HepG2 (cell line): ENCODE results near the gene SLC4A9. TPM values are rescaled to one million over a fixed set of nuclear protein-coding genes. Genes with fewer than 3 reads are reported as not detected.

ENCODE experiments used
- BHLHE40 ChIP-seq: IDR thresholded peaks from 2 replicates; pipeline ENCODE4 v1.6.1; 2011; ENCODE audit warnings: low read length, improper control_type of control experiment
- DMAP1 ChIP-seq: IDR thresholded peaks from 2 replicates; pipeline ENCODE4 v1.6.1; 2016
- DNMT1 ChIP-seq: sonication (generic); formaldehyde crosslinking; IDR thresholded peaks from 2 replicates; pipeline ENCODE4 v1.5.1; 2020; ENCODE audit warnings: mild to moderate bottlenecking, missing genetic modification reagents
- DR1 ChIP-seq: sonication (generic); formaldehyde crosslinking; IDR thresholded peaks from 2 replicates; pipeline ENCODE4 v1.8.0; 2021; ENCODE audit warnings: mild to moderate bottlenecking, missing genetic modification reagents, inconsistent platforms
- GABPA ChIP-seq, 2 experiments: IDR thresholded peaks; 2 replicates each; pipeline ENCODE4 v1.6.1; 2011 to 2016; ENCODE audit warnings: low read depth in 2 of 2, low read length in 1 of 2, missing biosample characterization in 1 of 2, missing genetic modification characterization in 1 of 2
- HMG20A ChIP-seq: IDR thresholded peaks from 2 replicates; pipeline ENCODE4 v1.6.1; 2016; ENCODE audit warnings: borderline replicate concordance
- IRX3 ChIP-seq: sonication (generic); formaldehyde crosslinking; IDR thresholded peaks from 2 replicates; pipeline ENCODE4 v1.8.1; 2023; ENCODE audit warnings: mild to moderate bottlenecking, low read depth, missing genetic modification reagents, borderline replicate concordance
- KLF16 ChIP-seq, 2 experiments: sonication (generic) in 1 of 2; formaldehyde crosslinking in 1 of 2; IDR thresholded peaks; 2 replicates each; pipeline versions ENCODE4 v1.6.1 to v1.8.0; 2016 to 2023; ENCODE audit warnings: missing genetic modification reagents in 2 of 2, missing compliant biosample characterization in 1 of 2
- MEF2D ChIP-seq: sonication (generic); formaldehyde crosslinking; IDR thresholded peaks from 2 replicates; pipeline ENCODE4 v1.5.1; 2020; ENCODE audit warnings: mild to moderate bottlenecking, missing genetic modification reagents
- MNT ChIP-seq: fragments of 450-650 bp; IDR thresholded peaks from 2 replicates; pipeline ENCODE4 v1.6.1; 2016
- RFXANK ChIP-seq: IDR thresholded peaks from 2 replicates; pipeline ENCODE4 v1.6.1; 2016
- SALL1 ChIP-seq: sonication (generic); formaldehyde crosslinking; IDR thresholded peaks from 2 replicates; pipeline ENCODE4 v1.8.0; 2022; ENCODE audit warnings: mild to moderate bottlenecking, missing genetic modification reagents
- SIN3A ChIP-seq: IDR thresholded peaks from 2 replicates; pipeline ENCODE4 v1.6.1; 2011; ENCODE audit warnings: low read depth, mild to moderate bottlenecking, control low read depth, low read length, borderline replicate concordance
- SMYD3 ChIP-seq: sonication (generic); formaldehyde crosslinking; IDR thresholded peaks from 2 replicates; pipeline ENCODE4 v1.8.1; 2023; ENCODE audit warnings: mild to moderate bottlenecking, missing genetic modification reagents
- SP140L ChIP-seq: sonication (generic); formaldehyde crosslinking; IDR thresholded peaks from 2 replicates; pipeline ENCODE4 v1.4.0; 2020; ENCODE audit warnings: missing genetic modification reagents, borderline replicate concordance
- SRSF1 ChIP-seq: fragments of 200-400 bp; formaldehyde crosslinking; optimal IDR thresholded peaks from 2 replicates; pipeline ENCODE3; 2017; ENCODE audit warnings: mild to moderate bottlenecking, low read depth, low read length, moderate library complexity
- TBX2 ChIP-seq: sonication (generic); formaldehyde crosslinking; IDR thresholded peaks from 2 replicates; pipeline ENCODE4 v1.5.0; 2020; ENCODE audit warnings: missing genetic modification reagents, mild to moderate bottlenecking, borderline replicate concordance
- ZFP41 ChIP-seq: sonication (generic); formaldehyde crosslinking; IDR thresholded peaks from 2 replicates; pipeline ENCODE4 v1.4.0; 2020; ENCODE audit warnings: mild to moderate bottlenecking, missing genetic modification reagents, borderline replicate concordance
- ZNF138 ChIP-seq: sonication (generic); formaldehyde crosslinking; IDR thresholded peaks from 2 replicates; pipeline ENCODE4 v1.5.0; 2020; ENCODE audit warnings: mild to moderate bottlenecking, low read depth, missing genetic modification reagents
- ZNF251 ChIP-seq: sonication (generic); formaldehyde crosslinking; IDR thresholded peaks from 2 replicates; pipeline ENCODE4 v1.9.0; 2021; ENCODE audit warnings: mild to moderate bottlenecking, missing genetic modification reagents
- ZNF34 ChIP-seq: sonication (generic); formaldehyde crosslinking; IDR thresholded peaks from 2 replicates; pipeline ENCODE4 v1.4.0; 2020; ENCODE audit warnings: mild to moderate bottlenecking, missing genetic modification reagents, borderline replicate concordance
- ZNF576 ChIP-seq: sonication (generic); formaldehyde crosslinking; IDR thresholded peaks from 2 replicates; pipeline ENCODE4 v1.4.0; 2020; ENCODE audit warnings: mild to moderate bottlenecking, missing genetic modification reagents
- ZNF607 ChIP-seq: sonication (generic); formaldehyde crosslinking; IDR thresholded peaks from 2 replicates; pipeline ENCODE4 v1.5.1; 2020; ENCODE audit warnings: missing genetic modification reagents, mild to moderate bottlenecking, borderline replicate concordance
- ZNF713 ChIP-seq: sonication (generic); formaldehyde crosslinking; IDR thresholded peaks from 2 replicates; pipeline ENCODE4 v1.4.0; 2020; ENCODE audit warnings: mild to moderate bottlenecking, missing genetic modification reagents
- ZNF720 ChIP-seq: sonication (generic); formaldehyde crosslinking; IDR thresholded peaks from 2 replicates; pipeline ENCODE4 v1.4.0; 2020; ENCODE audit warnings: missing genetic modification reagents
- ZNF770 ChIP-seq: sonication (generic); formaldehyde crosslinking; IDR thresholded peaks from 2 replicates; pipeline ENCODE4 v1.5.0; 2020; ENCODE audit warnings: mild to moderate bottlenecking, missing genetic modification reagents
- polyA plus RNA-seq, 8 experiments: library from polyadenylated mRNA; depleted of rRNA in 3 of 8; stranded (reverse) in 7 of 8; unstranded in 1 of 8; fragments of >200 nt; fragmentation: Illumina TruSeq in 4 of 8; extraction: Trizol in 4 of 8; gene quantifications; 2 replicates each; pipeline versions ENCODE4 v1.2.1 to v1.2.3, GENCODE V29; 2011 to 2016; ENCODE audit warnings: low read depth in 4 of 8, missing spikeins in 1 of 8, mixed read lengths in 1 of 8; ENCODE audit not compliant: insufficient read depth in 1 of 8
- total RNA-seq, 5 experiments: library from RNA; depleted of rRNA; stranded (reverse); fragments of >200 nt; fragmentation: Illumina TruSeq; extraction: Trizol; gene quantifications; 2 replicates each; pipeline ENCODE4 v1.2.3, GENCODE V29; 2016; ENCODE audit warnings: low read depth in 1 of 5

The SLC4A9 gene
- total and polyA plus RNA-seq, 2 of the 13 experiments (the other 11 are each of a cell fraction or from before 2014, with no cell fraction given): not detected

DNA sequence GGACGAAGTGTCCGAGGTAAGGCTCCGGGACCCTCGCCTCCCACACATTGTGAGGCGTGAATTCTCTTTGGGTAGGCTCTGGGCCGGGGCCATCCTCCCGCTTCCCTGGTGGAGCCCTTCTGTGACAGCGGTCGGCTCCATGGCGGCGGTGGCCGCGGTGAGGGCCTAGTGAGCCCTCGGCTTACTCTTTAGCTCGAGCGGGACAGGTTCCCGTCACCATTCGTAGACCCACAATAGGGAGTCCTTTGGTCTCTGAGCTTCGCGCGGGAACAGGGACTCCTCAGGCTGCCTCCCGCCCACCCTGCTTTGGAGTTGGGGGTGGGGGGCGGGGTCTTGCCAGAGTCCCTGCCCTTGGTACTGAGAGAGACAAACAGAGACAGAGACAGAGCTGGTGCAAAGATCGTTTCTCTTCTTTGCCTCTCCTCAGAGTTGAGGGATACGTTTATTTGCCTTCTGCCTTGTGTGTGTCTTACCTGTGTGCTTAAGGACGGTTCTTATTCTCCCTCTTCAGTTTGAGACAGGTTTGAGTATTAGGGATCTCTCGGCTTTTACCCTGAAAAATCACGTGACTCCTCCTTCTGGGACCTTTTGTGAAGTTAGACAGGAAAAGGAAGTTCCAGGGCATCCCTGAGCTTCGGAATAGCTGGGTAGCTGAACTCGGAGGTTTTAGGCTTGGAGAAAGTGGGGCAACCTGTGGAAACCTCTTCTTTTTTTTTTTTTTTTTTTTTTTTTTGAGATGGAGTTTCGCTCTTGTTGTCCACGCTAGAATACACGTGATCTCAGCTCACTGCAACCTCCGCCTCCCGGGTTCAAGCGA, 42.5 kb downstream of the SLC4A9 start (continued):
- no peak for TF ChIP-seq SP140L (CRISPR knock-in tag)
- no peak for TF ChIP-seq MNT
- no peak for TF ChIP-seq RFXANK
- peak; percentile 6 for TF ChIP-seq SRSF1
- peak; percentile 77; the same call in 1 of the 2 replicates for TF ChIP-seq ZNF770 (CRISPR knock-in tag)
- TF ChIP-seq DNMT1 (CRISPR knock-in tag): no peak
- TF ChIP-seq GABPA (IDR thresholded peaks at IDR 0.05; ENCODE audit: low read depth, low read length): no peak
- peak; percentile 38 for TF ChIP-seq GABPA (CRISPR knock-in tag; IDR thresholded peaks at IDR 0.05; ENCODE audit: low read depth)
- TF ChIP-seq MEF2D: peak; percentile 58; the same call in 1 of the 2 replicates
- peak; percentile 3 for TF ChIP-seq BHLHE40
- TF ChIP-seq ZNF713 (CRISPR knock-in tag): no peak
- no peak for TF ChIP-seq SMYD3 (CRISPR knock-in tag)
- TF ChIP-seq TBX2 (CRISPR knock-in tag): no peak
- TF ChIP-seq DMAP1 (CRISPR knock-in tag): peak; percentile 71; the same call in 1 of the 2 replicates
- TF ChIP-seq ZNF576 (CRISPR knock-in tag): no peak
- TF ChIP-seq SALL1 (CRISPR knock-in tag): no peak; the same call in 1 of the 2 replicates
- no peak; the same call in 1 of the 2 replicates for TF ChIP-seq HMG20A (CRISPR knock-in tag)
- no peak; the same call in 1 of the 2 replicates for TF ChIP-seq DR1 (CRISPR knock-in tag)
- no peak for TF ChIP-seq ZNF251 (CRISPR knock-in tag)
- no peak for TF ChIP-seq IRX3 (CRISPR knock-in tag)
- TF ChIP-seq SIN3A: peak; percentile 81
- no peak for TF ChIP-seq ZNF720 (CRISPR knock-in tag)
- 0 out of 2 replicates have a peak, but pooled peaks have one; percentile 44 for TF ChIP-seq ZNF34 (CRISPR knock-in tag)
- no peak for TF ChIP-seq ZFP41 (CRISPR knock-in tag)
- TF ChIP-seq ZNF138 (CRISPR knock-in tag): 0 out of 2 replicates have a peak, but pooled peaks have one; percentile 39
- 0 out of 4 replicates have a peak, but pooled peaks of 1 of the 2 experiments have one; percentile 39 for TF ChIP-seq KLF16 (CRISPR knock-in tag; IDR thresholded peaks at IDR 0.05)
- TF ChIP-seq ZNF607: 0 out of 2 replicates have a peak, but pooled peaks have one; percentile 35
